ENCODE results near the gene IL17RA.
"Not testable (repeated sequence)": the region's sequence is repeated elsewhere in the genome, so short reads cannot be mapped to it uniquely, and the experiment has no call there.

The IL17RA gene

DNA sequence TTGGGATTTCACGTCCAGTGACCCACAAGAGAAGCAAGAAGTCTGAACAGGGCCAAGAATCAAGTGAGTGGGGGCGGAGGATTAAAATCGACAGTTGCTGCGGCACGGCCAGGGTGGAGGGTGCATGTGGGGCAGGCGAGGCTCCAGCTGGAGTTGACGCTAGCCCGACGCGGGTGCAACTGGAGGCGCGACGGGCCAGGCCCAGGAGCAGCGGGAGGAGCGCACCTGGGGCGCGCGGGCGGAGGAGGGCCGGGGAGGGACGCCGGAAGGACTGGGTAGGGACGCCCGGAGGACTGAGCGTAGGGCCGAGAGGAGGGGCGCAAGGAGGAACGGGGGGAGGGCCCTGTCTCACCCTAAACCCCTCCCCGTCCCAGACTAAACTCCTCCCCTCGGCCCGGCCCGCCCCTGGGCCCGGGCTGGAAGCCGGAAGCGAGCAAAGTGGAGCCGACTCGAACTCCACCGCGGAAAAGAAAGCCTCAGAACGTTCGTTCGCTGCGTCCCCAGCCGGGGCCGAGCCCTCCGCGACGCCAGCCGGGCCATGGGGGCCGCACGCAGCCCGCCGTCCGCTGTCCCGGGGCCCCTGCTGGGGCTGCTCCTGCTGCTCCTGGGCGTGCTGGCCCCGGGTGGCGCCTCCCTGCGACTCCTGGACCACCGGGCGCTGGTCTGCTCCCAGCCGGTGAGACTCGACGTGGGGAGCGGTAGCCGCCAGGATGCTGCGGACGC is at the start of gene IL17RA:
IL17RA (plus strand) TSS at position 447 of the 723 bp plus-strand sequence; CDS start at position 539, 92 bp downstream.
- peak; percentile 41 for DNase-seq

GRCh38 chr22:17035246-17035645 is 49.6 kb upstream of the IL17RA start:
- no peak for DNase-seq

- DNase-seq, result not testable (repeated sequence)
These were observed 48.6 kb upstream of the IL17RA start for GRCh38 chr22:17035976-17036841.

DNA sequence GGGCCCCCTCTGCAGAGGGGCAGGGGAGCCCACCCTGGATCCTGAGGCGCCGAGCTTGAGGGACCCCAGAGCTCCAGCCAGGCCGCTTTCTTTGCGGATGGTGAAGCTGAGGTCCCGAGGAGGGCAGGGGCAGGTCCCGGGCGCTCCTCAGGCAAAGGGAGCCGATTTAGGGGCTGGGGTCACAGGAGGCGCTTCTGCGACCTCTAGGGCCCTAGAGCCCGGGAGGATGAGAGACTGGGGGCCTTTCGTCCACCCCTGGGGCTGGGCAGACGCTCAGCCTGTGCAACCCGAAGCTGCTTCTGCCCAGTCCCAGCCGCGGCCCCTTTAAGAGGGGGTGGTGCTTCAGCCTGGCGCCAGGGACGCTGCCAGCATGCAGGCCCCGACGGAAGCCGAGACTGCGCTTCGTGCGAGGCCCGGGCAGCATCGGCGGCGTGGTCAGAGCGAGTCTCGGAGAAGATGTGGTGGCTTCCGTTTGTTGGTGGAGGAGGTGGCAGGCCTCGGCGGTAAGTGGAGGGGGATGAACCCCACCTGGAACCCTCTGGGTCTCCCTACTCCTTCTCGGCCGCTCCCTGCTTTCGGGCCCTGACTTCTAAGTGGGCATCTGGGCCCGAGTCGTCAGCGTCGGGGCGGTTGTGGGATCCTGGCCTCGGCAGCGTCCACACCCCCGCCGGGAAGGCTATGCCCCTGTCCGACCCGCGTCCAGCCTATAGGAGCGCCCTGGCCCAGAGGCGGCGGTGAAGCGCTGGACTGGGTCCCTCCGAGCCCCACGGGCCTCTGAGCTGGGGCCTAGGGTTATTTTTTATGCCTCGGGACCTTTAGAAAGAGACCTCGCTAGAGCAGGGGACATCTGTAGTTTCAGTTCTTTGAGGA is 47.7 kb upstream of the IL17RA start:
- not testable (repeated sequence) for DNase-seq

DNA sequence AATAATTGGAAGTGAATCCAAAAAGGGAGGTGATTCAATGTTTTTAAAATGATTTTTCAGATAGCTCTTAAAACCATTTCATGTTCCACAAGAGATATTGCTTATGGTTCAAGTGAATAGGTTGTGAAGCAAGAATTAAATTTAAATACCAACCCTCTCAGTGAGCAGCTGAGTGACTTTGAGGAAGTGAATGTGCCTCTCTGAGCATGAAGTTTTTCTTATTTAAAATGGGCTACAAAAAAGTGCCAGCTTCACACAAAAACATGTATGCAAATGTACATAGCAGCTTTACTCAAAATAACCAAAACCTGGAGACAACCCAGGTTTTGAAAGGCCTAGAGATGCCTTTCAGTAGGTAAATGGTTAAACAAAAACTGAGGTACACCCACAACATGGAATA is 41.3 kb upstream of the IL17RA start:
- no peak for DNase-seq

DNA sequence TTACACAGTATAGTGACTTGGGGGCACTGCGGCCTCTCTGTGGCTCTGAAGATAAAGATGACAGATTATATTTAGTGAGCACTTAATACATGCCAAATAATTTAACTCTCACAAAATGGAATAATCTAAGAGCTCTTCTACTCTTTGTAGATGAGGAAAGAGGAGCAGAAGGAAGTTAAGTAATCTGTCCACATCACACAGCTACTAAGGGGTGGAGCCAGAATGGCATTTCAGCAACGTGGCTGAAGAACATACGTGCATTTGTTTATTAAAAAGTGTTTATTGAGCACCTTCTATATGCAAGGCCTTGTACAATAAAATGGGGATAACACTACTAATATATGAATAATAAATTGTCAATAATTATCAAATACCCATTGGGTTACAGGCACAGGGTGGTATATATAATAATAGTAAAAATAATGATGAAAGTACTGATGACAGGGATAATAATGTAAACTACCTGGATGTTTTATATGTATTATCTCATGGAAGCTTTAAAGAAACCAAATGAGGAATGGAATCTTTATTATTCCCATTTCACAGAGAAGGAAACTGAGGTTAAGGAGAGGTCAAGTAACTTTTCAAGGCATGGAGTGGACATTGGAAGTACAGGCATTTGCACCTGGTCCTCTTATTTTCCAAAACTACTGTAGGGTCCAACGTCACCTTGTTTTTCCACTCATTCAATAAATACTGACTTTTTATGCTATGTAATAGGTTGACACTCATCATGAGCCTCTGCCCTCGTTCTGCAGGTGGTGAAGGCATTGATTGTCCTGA is 38.0 kb upstream of the IL17RA start:
- DNase-seq, result no peak

GRCh38 chr22:17047656-17048055 is 37.1 kb upstream of the IL17RA start:
- DNase-seq, result no peak

DNA sequence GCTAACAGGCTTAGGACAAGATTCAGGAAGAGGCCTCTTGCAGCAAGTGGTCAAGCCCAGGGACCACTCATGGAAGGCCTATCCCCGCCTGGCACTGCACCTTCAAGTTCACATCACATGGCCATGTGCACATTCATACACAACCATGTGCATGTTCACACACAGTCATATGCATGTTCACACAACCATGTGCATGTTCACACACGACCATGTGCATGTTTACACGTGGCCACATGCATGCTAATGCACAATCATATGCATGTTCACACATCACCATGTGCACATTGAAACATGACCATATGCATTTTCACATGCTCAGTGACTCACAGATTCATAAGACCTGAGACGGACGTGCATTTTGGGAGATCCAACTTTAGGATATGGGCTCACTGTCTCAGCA is 28.7 kb upstream of the IL17RA start:
- no peak for DNase-seq

DNA sequence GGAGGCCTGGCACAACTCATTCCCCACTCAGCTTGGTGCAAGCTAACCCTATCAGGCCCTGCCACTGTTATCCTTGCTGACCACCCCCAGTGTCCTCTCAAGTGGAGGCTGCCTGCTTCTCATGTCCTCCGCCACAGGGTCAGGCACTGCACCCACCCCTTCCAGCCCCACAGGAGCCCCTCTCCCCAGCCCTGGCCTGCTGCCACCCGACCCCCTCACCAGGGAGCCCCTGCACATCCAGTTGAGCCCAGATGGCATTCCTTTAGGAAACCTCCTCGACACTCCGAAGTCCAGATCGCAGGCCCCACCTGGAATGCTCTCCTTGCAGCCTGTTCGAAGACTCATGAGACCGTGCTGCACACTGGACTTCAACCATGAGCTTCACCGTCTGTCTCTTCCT is 28.0 kb upstream of the IL17RA start:
- DNase-seq, result no peak

- DNase-seq, result no peak
These were observed 26.6 kb upstream of the IL17RA start for GRCh38 chr22:17057959-17058814.

- DNase-seq, result no peak
These were observed 24.7 kb upstream of the IL17RA start for GRCh38 chr22:17060126-17060525.

GRCh38 chr22:17063411-17064106 is 21.2 kb upstream of the IL17RA start:
- no peak for DNase-seq

- no peak for DNase-seq
These were observed 20.2 kb upstream of the IL17RA start for GRCh38 chr22:17064498-17065100.

DNA sequence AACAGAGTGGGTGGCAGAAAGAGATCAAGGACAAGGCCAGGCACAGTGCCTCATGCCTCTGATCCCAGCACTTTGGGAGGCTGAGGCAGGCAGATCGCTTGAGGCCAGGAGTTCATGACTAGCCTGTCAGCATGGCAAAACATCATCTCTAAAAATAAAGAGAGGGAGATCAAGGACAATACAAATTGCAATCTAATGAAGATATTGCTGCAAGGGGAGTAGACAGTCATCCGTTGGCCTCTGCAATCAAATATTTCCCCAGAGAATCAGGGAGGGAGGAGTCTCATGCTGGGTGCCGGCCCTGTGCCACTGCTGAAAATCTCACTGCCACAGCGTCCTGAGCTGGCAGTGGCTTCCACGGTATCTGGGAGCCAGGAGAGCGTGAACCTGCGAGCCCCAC is 19.4 kb upstream of the IL17RA start:
- no peak for DNase-seq

DNA sequence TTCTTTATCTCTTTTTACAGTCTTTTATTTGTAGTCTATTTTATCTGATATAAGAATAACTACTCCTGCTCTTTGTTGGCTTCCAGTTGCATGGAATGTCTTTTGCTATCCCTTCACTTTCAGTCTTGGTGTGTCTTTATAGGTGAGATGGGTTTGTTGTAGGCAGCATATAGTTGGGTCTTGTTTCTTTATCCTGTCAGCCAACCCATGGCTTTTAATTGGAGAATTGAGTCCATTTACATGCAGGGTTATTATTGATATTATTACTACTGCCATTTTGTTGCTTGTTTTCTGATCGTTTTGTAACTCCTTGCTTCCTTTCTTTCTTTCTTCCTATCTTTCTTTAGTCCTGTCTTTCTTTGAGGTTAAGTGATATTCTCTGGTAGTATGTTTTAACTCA is 11.9 kb upstream of the IL17RA start:
- no peak for DNase-seq

DNA sequence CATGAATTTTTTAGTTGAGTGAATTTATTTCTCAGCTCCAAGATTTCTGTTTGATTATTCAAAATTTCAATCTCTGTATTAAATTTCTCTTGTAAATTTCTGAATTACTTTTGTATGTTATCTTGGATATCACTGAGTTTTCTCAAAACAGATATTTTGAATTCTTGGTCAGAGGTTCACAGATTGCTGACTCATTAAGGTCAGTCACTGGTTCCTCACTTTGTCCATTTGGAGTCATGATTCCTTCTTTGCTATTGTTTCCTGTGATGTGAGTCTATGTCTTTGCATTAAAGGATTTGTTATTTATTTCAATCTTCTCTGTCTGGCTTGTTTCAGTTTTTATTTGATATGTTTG is 10.2 kb upstream of the IL17RA start:
- no peak for DNase-seq

- DNase-seq, result no peak
These were observed 7.5 kb upstream of the IL17RA start for GRCh38 chr22:17077255-17077654.

DNA sequence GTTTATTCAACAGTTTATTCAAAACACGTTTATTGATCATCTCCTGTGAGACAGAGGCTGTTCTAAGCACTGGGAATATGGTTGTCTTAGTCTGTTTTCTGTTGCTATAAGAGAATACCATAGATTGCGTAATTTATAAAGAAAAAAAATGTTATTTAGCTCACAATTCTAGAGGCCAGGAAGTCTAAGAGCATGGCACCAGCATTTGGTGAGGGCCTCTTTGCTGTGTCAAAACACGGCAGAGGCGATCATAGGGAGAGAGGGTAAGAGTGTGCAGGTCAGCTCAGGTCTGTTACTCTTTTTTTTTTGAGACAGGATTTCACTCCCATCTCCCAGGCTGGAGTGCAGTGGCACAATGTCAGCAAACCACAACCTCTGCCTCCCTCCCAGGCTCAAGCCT is 5.2 kb upstream of the IL17RA start:
- no peak for DNase-seq

DNA sequence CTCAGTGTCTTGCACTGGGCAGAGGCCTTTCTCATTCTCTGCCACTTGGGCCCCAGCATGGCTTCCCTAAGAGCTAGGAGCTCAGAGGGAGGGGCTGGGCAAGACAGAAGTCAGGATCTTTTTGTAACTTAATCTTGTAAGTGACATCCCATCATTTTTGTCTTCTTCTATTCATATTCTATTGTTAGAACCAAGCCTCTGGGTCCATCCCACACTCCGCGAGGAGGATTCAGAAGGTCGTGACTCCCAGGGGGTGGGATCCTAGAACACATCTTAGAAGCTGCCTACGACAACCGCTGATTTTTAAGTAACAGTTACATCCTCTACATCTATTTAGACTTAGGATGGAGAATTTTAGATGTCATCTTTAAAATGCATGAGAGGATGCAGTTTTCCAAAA is 1.5 kb upstream of the IL17RA start:
- DNase-seq, result no peak

- DNase-seq, result no peak
These were observed 874 bp upstream of the IL17RA start for GRCh38 chr22:17083811-17084441.
